Heart left ventricle (tissue), 16 donors: ENCODE measurements around the gene RELT. TPM values are rescaled to one million over a fixed set of nuclear protein-coding genes. Genes with fewer than 3 reads are reported as not detected.

Experiments used
- ATAC-seq, 4 donors: fragments of 200-7000 bp; cut with Tn5 transposase; one replicate each; pipeline ENCODE4 v1.9.1; 2020 to 2022; ENCODE audit warnings: moderate library complexity in 4 of 4, mild to moderate bottlenecking in 3 of 4, moderate number of reproducible peaks in 1 of 4
- DNase-seq, 5 donors: peaks; one replicate each; pipeline ENCODE4 v3.0.0-alpha.2; 2020
- H3K27ac ChIP-seq, 12 donors: fragments of 200-600 bp; sonication (generic) in 4 of 12; one replicate each; pipeline versions ENCODE4 v1.5.0 to v1.8.0; 2016 to 2022; ENCODE audit warnings: mild to moderate bottlenecking in 2 of 12
- H3K27me3 ChIP-seq, 9 donors: fragments of 200-600 bp; sonication (generic) in 2 of 9; one replicate each; pipeline versions ENCODE4 v1.5.1 to v1.8.0; 2016 to 2022; ENCODE audit warnings: mild to moderate bottlenecking in 3 of 9
- H3K36me3 ChIP-seq, 9 donors: fragments of 200-600 bp; sonication (generic) in 2 of 9; one replicate each; pipeline versions ENCODE4 v1.5.0 to v1.8.0; 2018 to 2022; ENCODE audit warnings: mild to moderate bottlenecking in 2 of 9
- H3K4me1 ChIP-seq, 12 donors: fragments of 200-600 bp; sonication (generic) in 4 of 12; one replicate each; pipeline versions ENCODE4 v1.5.0 to v1.8.0; 2016 to 2022; ENCODE audit warnings: mild to moderate bottlenecking in 3 of 12
- H3K4me3 ChIP-seq, 12 donors: fragments of 200-600 bp; sonication (generic) in 4 of 12; one replicate each; pipeline versions ENCODE4 v1.5.0 to v1.8.0; 2017 to 2022; ENCODE audit warnings: mild to moderate bottlenecking in 9 of 12, moderate library complexity in 4 of 12
- H3K9me3 ChIP-seq, 12 donors: fragments of 200-600 bp; sonication (generic) in 4 of 12; one replicate each; pipeline versions ENCODE4 v1.5.0 to v1.8.0; 2016 to 2022; ENCODE audit warnings: mild to moderate bottlenecking in 1 of 12
- CTCF ChIP-seq, 12 donors: fragments of 200-600 bp; sonication (generic) in 4 of 12; IDR thresholded peaks; one replicate each; pipeline versions ENCODE4 v1.5.0 to v1.8.0; 2018 to 2022; ENCODE audit warnings: antibody characterized with exemption in 12 of 12, mild to moderate bottlenecking in 5 of 12
- POLR2A ChIP-seq, 2 donors: fragments of 450-650 bp; IDR thresholded peaks; one replicate each; pipeline ENCODE4 v1.6.1; 2017; ENCODE audit warnings: antibody characterized with exemption in 2 of 2, mild to moderate bottlenecking in 2 of 2, moderate library complexity in 2 of 2
- WGBS, 4 donors: extraction: QIAGEN DNeasy Blood & Tissue Kit in 2 of 4; methylation state at CpG; one replicate each; pipeline versions ENCODE4 v1.1.5 to v1.1.7; 2013 to 2018; 5-methylcytosine and 5-hydroxymethylcytosine counted together
- intact Hi-C, 10 donors: fragments of 100-400 bp; cut with DNase I; formaldehyde crosslinking; loops; one replicate each; pipeline versions ENCODE4 v1.11.1 to v1.14.2; 2022
- polyA plus RNA-seq, 2 donors: library from polyadenylated mRNA; stranded (reverse); fragments of 200-250 nt; gene quantifications; one replicate each; pipeline ENCODE4 v1.2.3, GENCODE V29; 2013
- total RNA-seq, 9 donors: library from RNA; depleted of rRNA in 2 of 9; stranded (reverse); fragments of >200 nt in 2 of 9; fragmentation: NEBNext Ultra II Directional in 3 of 9; extraction: Animal tissue kit (Norgen Biotek cat#: 25700) in 3 of 9; gene quantifications; one replicate each; pipeline versions ENCODE4 v1.1.0 to v1.2.4, GENCODE V29; 2016 to 2023
- donor health status: ischemic (EF 13 %, LVEDD 7.1; RV severe dilation, severe dysfunction).
- donor health status: healthy with polysubstance abuse.
- donor health status: DM: no; HTN: yes; CAD: no.
- donor health status: DM: no; HTN: no; CAD: no.
- donor health status: ischemic (EF 25% LVEDD 6.9; RV normal size, moderate dysfunction).
- donor health status: ischemic (EF 25% LVEDD 5.7; RV mildly dilated, moderate dysfunction).
- donor health status: healthy.
- donor health status: DM: yes; HTN: yes; CAD: no.
- donor health status: ischemic (EF 35%, LVEDD 5.7; RV mildly dilated, moderate dysfunction).
- donor health status: nonischemic (EF 11% LVEDD 7.7; RV severe dilation, severe dysfunction).
- donor health status: DM: yes; HTN: yes; CAD: no.
- donor health status: PGD.
- donor health status: ischemic (EF 29% LVEDD 5.4; RV normal size, mild dysfunction).
- donor health status: nonischemic (EF 23%, LVEDD 6.1; RV moderate dilation, normal function).

Gene RELT
- total and polyA plus RNA-seq, 11 donors: 1.0 to 13.9 (median 2.6) TPM

GRCh38 chr11:73337846-73338245 is 38.4 kb upstream of the RELT start:
- peak overlapping the region in 4 of 12 donors; percentile 12 to 76 (median 26) for H3K27ac ChIP-seq
- ATAC-seq (no peak), DNase-seq (no peak)
- H3K27me3 ChIP-seq: no peaks in the 10 kb centered on the region
- H3K36me3 ChIP-seq: peaks cover 0 to 5% (median 0%) of the 10 kb centered on the region in 9 donors
- H3K9me3 ChIP-seq: no peaks in the 10 kb centered on the region
- no peak overlapping the region for H3K4me3 ChIP-seq
- H3K4me1 ChIP-seq: peaks cover 13 to 74% (median 37%) of the 10 kb centered on the region in 12 donors
- TF ChIP-seq POLR2A (IDR thresholded peaks at IDR 0.05): no peak
- TF ChIP-seq CTCF (IDR thresholded peaks at IDR 0.05): no peak
- WGBS, 4 donors: 79 to 99% (median 88%) methylated on average over 2 of the region's 2 CpGs
- intact Hi-C loops: loop anchor here in 1 of 10 donors (5.0 kb wide), 1 partner anchor 41 kb away; no protein-coding TSS in a partner anchor

- no peak overlapping the region for H3K4me3 ChIP-seq
- ATAC-seq (no peak), DNase-seq (no peak)
- H3K27me3 ChIP-seq: no peaks in the 10 kb centered on the region
- H3K9me3 ChIP-seq: no peaks in the 10 kb centered on the region
- peak overlapping the region in 5 of 12 donors; percentile 12 to 76 (median 29) for H3K27ac ChIP-seq
- H3K4me1 ChIP-seq: peaks cover 13 to 73% (median 35%) of the 10 kb centered on the region in 12 donors
- TF ChIP-seq CTCF (IDR thresholded peaks at IDR 0.05): no peak
- TF ChIP-seq POLR2A (IDR thresholded peaks at IDR 0.05): no peak
- intact Hi-C loops: loop anchor here in 1 of 10 donors (5.0 kb wide), 1 partner anchor 41 kb away; no protein-coding TSS in a partner anchor
- WGBS, 4 donors: 74 to 84% (median 78%) methylated on average over 4 of the region's 4 CpGs
- peaks cover 0 to 5% (median 0%) of the 10 kb centered on the region in 9 donors for H3K36me3 ChIP-seq
These were observed 37.9 kb upstream of the RELT start for GRCh38 chr11:73338279-73338678.

- ATAC-seq: no peak
- TF ChIP-seq CTCF (IDR thresholded peaks at IDR 0.05) (no peak), POLR2A (IDR thresholded peaks at IDR 0.05) (no peak)
- Histone ChIP-seq H3K9me3 (no peaks in the 10 kb centered on the region), H3K4me3 (no peak overlapping the region), H3K27me3 (no peaks in the 10 kb centered on the region), H3K27ac (peak overlapping the region in 1 of 12 donors; percentile 76), H3K4me1 (peaks cover 1 to 73% (median 30%) of the 10 kb centered on the region in 12 donors), H3K36me3 (peaks cover 0 to 5% (median 0%) of the 10 kb centered on the region in 9 donors)
- intact Hi-C loops: no loop called here
- 64 to 78% (median 72%) methylated on average over 3 of the region's 3 CpGs for WGBS, 4 donors
- no peak for DNase-seq
These were observed 36.0 kb upstream of the RELT start for GRCh38 chr11:73340164-73340563.

- Histone ChIP-seq H3K36me3 (peaks cover 0 to 10% (median 7%) of the 10 kb centered on the region in 9 donors), H3K4me1 (peaks cover 0 to 64% (median 26%) of the 10 kb centered on the region in 12 donors), H3K4me3 (peak overlapping the region in 11 of 12 donors; percentile 5 to 54 (median 41)), H3K27me3 (no peaks in the 10 kb centered on the region), H3K9me3 (no peaks in the 10 kb centered on the region), H3K27ac (peak overlapping the region in 2 of 12 donors; percentile 2 to 45)
- ATAC-seq (peak in 2 of 4 donors; percentile 13 to 26), DNase-seq (no peak)
- WGBS, 4 donors: 17 to 34% (median 32%) methylated on average over 29 to 54 of the region's 54 CpGs
- TF ChIP-seq CTCF (IDR thresholded peaks at IDR 0.05): peak in 2 of 12 donors; percentile 28 to 31
- no peak for TF ChIP-seq POLR2A (IDR thresholded peaks at IDR 0.05)
- intact Hi-C loops: no loop called here
These were observed 33.6 kb upstream of the RELT start for GRCh38 chr11:73342633-73343032.
